ENCODE data around the gene KBTBD12.

Gene KBTBD12

GRCh38 chr3:127986803-127987202 lies 71.8 kb downstream of the KBTBD12 start:
- TF ChIP-seq CTCF (conservative IDR thresholded peaks at IDR 0.05) (no peak), ZFX (IDR thresholded peaks at IDR 0.05) (no peak)

GRCh38 chr3:127987309-127987995 lies 72.4 kb downstream of the KBTBD12 start:
- no peak overlapping the region for H3K27ac ChIP-seq
- TF ChIP-seq ZFX (IDR thresholded peaks at IDR 0.05) (no peak), CTCF (conservative IDR thresholded peaks at IDR 0.05) (no peak)

More at GRCh38 chr3:127986803-127987202, 71.8 kb downstream of the KBTBD12 start:
- no peak overlapping the region for H3K27ac ChIP-seq

- TF ChIP-seq ZFX (IDR thresholded peaks at IDR 0.05) (no peak), CTCF (conservative IDR thresholded peaks at IDR 0.05) (no peak)
- no peak overlapping the region for H3K27ac ChIP-seq
These were observed 73.9 kb downstream of the KBTBD12 start for GRCh38 chr3:127988770-127989557.

- TF ChIP-seq CTCF (conservative IDR thresholded peaks at IDR 0.05), result no peak
- no peak for TF ChIP-seq ZFX (IDR thresholded peaks at IDR 0.05)
- no peak overlapping the region for H3K27ac ChIP-seq
These were observed 75.0 kb downstream of the KBTBD12 start for GRCh38 chr3:127990051-127990450.

GRCh38 chr3:127990461-127990860 lies 75.4 kb downstream of the KBTBD12 start:
- TF ChIP-seq CTCF (conservative IDR thresholded peaks at IDR 0.05) (no peak), ZFX (IDR thresholded peaks at IDR 0.05) (no peak)
- H3K27ac ChIP-seq, result no peak overlapping the region

GRCh38 chr3:127991251-127991650 lies 76.2 kb downstream of the KBTBD12 start:
- TF ChIP-seq CTCF (conservative IDR thresholded peaks at IDR 0.05), result no peak
- TF ChIP-seq ZFX (IDR thresholded peaks at IDR 0.05), result no peak
- H3K27ac ChIP-seq, result no peak overlapping the region

GRCh38 chr3:127991681-127992080 lies 76.6 kb downstream of the KBTBD12 start:
- TF ChIP-seq CTCF (conservative IDR thresholded peaks at IDR 0.05) (no peak), ZFX (IDR thresholded peaks at IDR 0.05) (no peak)

More at GRCh38 chr3:127991681-127992080, 76.6 kb downstream of the KBTBD12 start:
- H3K27ac ChIP-seq, result no peak overlapping the region
